Activated CD4-positive, CD25-positive, alpha-beta regulatory T cell treated with anti-CD3 and anti-CD28 coated beads, Interleukin-2, amount 50 U/mL, for 72 hours (primary cell): Measurements from ENCODE around the gene PARP14.
"Not testable (repeated sequence)": the region's sequence is repeated elsewhere in the genome, so short reads cannot be mapped to it uniquely, and the experiment has no call there.

ENCODE experiments used
- DNase-seq: peaks from one replicate; pipeline ENCODE4 v3.0.0; 2021

PARP14 gene

DNA sequence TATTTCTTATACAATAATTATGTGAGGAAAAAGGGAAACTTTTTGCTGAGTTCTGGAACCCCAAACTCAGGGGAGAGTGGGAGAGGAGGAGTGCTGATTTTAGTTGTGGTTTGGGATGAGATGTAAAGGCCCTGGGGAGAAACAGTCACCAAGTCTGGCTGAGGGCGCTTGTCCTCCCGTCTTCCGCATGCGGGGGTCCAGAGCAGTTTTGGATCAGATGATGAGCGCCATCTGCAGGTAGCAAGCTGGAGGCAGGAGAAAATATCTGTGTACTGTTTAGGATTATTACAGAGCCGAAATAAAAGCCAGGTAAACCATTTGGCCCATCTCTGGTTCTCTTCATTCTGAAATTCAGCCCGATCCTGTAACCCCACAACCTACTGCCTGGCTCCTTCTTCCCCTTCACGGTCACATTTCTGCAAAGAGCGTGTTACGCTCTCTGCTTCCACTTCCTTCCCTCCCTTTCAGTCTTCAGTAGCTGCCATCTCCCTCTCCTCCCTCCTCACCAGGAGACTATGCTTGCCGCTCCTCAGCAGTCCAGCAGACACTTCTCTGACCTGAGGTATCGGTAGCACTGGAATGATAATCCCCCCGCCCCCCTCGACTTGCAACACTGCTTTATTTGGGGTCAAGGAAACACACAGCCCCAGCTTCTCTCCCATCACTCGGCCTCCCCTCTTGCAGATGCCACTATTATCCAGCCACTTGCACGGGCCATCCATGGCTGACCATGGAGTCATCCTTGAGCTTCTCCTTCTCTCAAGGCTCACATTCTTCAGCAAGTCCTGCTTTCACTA lies 1.4 kb upstream of the PARP14 start:
- DNase-seq, result peak; percentile 78

DNA sequence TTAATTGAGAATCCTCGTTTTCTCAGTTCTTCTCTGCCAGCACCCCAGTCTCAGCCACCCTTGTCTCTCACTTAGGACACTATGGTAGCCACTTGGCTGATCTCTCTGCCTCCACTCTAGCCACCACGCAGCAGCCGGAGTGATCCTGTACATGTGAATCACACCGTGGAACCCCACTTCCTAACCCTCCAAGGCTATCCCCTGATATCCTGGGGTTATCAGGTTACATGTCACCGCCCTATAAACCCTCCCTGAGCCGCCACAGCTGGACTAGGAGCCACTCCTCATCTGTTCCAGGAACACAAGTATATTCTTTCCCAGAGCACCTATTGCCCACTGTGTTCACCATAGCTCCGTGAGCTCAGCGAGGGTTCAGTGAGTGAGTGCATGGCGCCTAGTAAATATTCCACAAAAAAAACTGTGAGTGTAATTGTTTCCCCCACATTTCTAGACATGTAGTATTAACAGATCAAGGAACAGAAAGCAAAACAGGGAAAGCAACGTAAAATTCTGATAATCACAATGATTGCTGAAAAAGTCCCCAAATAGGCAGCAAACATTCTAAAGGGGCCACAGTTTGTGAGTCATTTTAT lies 661 bp upstream of the PARP14 start:
- DNase-seq, result no peak

DNA sequence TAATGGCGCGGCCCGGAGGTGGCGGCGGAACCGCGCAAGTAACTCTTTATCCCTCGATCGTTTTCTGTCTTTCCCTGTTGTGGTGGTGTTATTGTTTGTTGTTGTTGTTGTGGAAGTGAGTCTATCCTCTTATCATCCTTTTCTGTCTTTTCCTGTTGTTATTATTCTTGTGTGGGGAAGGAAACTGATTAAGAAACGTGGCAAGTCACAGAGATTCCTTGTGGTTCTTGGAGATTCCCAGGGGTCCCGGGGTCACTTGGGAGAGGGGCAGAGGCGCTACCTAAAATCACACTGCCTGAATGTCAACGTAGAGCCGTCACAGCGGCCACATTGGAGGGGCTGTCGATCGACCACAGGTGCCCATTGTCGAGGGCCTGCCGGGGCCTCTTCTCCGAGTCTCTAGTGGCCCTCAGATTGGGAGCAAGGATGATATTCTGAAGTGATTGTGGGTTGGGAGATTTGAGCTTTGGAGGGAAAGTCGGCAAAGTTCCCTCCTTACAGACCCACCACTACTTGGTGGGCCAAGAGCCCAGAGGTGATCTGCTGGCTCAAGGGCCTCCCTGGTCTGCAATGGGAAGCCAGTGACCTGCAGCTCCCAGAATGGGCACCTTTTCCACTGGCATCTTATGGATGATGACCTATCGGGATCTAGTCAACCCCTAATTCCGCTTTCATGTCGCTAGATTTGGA lies 790 bp downstream of the PARP14 start:
- DNase-seq, result no peak

DNA sequence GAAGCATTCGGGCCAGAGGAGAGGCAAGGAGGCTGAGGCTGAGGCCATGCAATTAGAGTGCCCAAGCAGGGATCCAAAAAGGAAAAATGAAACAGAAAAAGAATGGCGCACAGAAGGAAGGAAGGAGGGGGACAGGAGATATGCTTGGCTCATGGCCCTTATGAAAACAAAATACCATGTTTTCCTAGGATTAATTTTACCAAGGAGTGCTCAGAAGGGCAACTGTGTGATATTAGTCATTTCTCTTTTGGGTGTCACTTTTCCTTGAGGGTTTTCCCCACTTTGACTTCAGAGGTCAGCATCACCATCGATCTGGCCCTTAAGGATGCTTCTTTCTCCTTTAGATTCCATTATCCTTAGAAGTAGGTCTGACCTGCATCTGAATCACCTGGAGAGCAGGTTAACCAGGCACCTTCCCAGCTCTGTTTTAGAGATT lies 1.4 kb downstream of the PARP14 start:
- DNase-seq, result no peak

DNA sequence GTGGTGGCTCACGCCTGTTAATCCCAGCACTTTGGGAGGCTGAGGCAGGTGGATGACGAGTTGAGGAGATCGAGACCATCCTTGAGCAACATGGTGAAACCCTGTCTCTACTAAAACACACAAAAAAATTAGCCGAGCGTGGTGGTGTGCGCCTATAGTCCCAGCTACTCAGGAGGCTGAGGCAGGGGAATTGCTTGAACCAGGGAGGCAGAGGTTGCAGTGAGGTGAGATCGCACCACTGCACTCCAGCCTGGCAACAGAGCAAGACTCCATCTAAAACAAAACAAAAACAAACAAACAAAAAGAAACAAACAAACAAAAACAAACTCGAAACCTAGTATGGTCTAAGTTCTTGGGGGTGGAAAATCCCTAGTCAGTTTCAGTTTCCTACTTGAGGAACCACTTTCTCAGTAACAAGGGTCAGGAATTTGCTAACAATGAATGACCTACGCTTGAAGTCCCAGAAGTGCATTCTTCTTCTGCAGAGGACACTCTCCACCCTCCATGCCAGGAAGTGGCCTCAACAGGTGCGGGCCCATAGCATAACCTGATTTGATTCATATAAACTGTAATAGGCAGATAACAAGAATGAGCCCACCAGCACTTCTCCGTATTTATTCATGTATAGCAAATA lies 2.3 kb downstream of the PARP14 start:
- DNase-seq, result not testable (repeated sequence)

DNA sequence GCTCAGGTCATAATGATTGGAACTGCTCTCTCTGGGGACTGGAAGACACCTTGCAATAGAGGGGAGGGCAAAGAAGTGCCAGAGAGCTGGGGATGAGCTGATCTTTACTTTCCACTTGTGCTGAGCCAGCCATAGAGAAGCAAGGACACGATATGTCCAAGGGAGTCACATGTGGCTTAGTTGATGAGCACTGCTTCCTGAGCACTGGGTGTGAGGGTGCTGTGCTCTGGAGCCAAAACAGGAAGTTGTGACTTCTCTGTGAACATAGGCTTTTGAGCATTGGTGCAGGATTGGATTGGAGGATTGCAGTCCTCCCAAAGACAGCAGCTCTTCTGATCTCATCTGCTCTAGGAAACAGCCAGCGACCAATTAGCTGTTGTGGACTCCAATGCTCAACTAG lies 6.7 kb downstream of the PARP14 start:
- DNase-seq, result no peak

DNA sequence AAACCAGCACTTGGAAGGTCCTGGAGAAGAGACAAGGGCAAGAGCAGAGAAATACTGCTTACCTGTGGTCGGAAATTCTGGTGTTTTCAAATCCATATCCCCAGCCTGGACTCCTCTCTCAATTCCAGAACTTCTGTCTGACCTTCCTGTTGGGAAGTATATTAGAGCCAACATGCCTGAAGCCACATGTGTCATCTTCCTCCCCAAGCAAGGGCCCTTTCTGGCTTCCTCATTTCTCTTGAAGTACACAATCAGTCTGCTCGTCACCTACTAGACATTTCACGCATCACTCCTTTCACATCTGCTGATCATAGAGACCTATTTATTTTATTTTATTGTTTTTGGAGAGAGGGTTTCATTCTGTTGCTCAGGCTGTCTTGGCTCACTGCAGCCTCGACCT lies 8.4 kb downstream of the PARP14 start:
- DNase-seq, result no peak

DNA sequence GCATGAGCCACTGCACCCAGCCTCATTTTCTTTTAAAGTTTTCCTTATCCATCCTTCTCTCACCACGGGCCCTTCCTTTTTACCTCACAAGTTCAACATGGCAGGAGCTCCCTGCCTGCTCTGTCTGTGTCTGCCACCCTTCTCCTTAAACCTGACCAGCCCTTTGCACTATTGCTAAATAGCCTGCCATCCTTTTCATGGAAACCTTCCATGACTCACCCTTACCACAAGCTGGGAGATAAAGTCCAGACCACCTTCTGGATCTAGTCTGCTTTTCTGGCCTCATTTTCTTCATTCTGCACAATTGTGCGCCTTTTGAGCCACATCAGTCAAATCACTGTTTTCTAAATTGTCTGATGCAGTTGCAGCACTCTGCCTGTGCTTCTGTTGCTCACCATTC lies 8.9 kb downstream of the PARP14 start:
- no peak for DNase-seq

DNA sequence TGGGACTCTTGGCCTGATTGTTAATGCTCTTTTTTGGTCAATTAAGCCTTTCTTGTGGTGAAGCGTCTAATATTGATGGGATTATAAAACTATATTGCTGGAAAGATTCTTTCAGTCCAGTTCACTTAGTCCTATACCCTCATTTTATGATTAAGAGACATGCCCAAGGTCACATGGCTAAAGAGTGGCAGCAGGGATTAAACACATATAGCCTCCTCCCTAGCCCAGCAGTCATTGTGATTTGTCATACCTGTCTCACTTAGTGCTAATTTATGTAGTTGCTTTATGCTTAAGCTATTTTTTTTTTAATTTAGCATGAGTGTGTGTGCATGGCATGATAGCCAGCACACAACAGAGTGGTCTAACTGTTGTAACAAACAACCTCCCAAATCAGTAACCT lies 9.5 kb downstream of the PARP14 start:
- DNase-seq, result no peak

DNA sequence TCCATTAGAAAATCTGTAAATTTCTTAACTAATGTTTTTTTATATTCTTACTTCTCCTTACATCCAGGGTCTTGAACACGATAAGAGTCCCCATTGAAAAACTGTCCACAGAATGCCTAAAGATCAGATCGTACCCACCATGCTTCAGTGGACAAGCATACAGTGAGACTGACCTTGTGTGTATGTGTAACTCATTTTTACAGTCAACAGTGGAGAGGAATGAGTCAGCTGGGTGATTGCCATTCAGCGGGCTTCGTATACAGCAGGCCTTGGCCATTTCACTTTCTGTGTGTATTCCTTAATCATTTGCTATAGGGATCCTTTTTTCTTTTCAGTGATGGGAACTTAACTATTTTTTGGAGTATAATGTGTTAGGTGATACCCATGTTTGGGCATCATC lies 10.6 kb downstream of the PARP14 start:
- DNase-seq, result no peak

DNA sequence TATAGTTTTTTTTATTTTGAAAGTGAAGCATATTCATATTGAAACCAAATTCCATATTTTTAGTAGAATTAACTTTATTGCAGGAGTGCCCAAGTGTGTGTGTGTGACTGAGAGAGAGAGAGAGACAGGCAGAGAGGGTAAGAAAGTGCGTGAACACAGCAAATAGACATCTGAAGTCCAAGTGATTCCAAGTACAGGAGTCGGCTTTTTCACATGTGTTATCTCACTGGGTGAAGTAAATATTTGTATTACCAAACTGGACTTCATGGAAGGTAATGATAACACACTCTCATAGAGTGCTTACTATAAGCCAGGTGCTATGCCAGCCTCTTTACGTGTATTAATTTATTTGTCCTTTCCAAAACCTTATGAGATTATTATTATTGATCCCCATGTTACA lies 12.0 kb downstream of the PARP14 start:
- no peak for DNase-seq

DNA sequence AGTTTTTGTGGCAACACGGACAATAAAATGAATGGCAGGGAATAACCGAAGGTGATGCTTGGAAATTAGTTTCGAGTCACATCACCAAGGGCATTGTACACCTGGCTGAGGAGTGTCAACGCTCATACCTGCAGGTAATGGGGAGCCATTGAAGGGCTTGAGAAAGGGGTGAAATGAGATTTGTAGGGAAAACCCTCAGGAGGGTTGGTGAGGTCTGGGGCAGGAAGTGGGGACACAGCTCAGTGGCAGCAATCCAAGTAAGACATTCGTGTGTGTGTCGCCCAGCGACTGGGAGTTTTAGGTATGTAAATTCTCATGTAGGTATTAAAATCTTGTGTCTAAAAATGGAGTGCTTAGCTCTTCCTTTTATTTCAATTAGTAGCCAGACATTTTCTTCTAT lies 14.3 kb downstream of the PARP14 start:
- no peak for DNase-seq

DNA sequence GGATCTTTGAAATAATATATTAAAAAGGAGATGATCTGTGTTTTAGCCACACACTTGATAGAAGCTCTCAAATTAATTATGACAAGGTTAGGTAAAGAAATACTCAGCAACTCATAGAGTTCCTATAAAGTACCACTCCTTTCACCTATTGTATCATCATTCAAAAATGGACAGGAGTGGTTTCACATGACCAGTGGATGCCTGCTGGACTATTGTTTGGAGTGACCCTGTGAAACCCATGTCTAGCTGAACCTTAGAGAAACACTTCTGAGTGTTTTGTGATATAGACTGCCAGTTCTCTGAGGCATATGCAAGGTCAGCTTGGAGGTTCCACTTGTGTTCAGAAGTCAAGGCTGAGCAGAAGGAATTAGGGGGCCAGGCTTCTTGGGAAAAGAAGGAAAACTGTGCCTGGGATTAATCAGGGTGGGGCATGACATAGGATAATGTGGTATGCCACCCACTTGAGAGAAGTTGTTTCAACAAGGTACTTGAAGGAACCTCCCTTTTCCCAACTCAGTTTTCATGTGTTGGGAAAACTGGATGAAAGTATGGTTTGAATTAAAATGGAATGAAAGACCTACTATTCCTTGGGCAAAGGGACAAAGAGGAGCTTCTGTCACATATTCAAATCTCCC lies 15.4 kb downstream of the PARP14 start:
- DNase-seq, result no peak

DNA sequence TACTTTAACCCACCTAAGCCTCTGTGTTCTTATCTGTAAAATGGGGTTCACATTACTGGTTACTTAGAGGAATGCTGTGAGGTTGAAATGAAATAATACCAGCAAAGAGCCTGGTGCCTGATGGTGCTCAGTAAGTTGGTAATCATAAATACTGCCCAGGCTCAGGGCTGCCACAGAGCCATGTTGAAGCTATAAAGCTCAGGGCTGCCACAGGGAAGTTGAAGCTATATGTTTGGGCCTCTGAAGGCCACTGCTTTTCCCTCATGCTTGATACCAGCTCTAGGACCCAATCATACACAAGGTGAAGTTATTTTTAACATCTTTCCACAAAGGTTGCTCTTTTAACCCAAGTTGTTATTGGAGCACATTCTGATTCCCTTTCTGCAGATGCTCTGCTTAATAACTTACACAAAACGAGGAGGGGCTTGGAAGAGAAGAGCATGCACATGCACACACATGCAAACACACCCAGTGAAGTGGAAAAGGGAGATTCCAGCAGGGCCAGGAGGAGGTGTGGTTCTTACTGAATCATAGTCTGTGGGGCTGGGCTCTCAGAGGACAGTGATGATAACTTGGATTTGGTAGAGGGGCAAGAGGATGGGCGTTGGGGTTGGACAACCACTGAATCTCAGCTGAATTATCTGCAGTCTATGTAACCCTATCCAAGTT lies 17.4 kb downstream of the PARP14 start:
- no peak for DNase-seq

DNA sequence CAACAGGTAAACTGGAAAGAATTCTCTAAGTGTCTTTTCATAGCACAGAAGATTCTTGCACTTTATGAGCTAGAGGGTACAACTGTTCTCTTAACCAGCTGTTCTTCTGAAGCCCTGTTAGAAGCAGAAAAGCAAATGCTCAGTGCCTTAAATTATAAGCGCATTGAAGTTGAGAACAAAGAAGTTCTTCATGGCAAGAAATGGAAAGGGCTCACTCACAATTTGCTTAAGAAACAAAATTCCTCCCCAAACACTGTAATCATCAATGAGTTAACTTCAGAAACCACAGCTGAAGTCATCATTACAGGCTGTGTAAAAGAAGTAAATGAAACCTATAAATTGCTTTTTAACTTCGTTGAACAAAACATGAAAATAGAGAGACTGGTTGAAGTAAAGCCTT lies 19.6 kb downstream of the PARP14 start:
- DNase-seq, result no peak

DNA sequence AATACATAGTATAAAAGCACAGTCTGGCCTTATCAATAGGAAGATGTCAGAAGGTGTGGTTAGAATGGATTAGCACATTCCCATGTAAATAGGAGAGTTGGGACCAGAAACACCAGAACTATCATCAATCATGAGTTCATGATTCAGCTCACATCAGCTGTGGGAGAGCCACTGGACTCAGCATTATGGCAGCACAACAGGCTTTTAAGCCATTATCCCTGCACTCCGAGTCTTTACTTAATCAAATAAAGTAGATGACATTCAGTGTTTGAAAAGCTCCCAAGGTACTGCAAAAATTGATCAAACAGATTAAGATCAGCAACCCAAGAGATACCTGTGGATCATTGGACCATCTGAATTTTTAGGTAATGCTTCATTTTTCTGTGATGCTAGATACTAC lies 24.7 kb downstream of the PARP14 start:
- no peak for DNase-seq

DNA sequence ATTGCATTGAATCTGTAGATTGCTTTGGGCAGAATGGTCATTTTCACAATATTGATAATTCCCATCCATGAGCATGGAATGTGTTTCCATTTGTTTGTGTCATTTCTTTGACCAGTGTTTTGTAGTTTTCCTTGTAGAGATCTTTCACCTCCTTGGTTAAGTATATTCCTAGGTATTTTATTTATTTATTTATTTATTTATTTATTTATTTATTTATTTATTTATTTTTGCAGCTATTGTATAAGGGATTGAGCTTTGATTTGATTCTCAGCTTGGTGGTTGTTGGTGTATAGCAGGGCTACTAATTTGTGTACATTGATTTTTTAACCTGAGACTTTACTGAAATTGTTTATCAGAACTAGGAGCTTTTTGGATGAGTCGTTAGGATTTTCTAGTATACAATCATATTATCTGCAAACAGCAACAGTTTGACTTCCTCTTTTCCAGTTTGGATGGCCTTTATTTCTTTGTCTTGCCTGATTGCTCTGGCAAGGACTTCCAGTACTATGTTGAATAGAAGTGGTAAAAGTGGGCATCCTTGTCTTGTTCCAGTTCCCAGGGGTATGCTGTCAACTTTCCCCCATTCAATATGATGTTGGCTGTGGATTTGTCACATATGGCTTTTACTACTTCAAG lies 30.1 kb downstream of the PARP14 start:
- DNase-seq, result not testable (repeated sequence)

DNA sequence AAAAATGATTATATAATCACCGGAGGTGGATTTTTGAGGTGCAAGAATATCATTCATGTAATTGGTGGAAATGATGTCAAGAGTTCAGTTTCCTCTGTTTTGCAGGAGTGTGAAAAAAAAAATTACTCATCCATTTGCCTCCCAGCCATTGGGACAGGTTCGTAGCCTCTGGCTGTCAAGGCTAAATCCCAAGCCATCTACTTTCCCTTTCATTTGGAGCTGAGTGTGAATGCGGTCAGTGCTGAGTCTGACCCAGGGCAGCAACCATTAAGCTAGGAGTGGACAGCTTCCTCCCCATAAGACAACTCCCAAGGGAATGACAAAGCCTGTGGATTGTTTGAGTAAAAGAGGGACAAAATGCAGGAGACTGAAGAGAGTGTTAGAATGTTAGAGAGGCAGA lies 33.6 kb downstream of the PARP14 start:
- no peak for DNase-seq

DNA sequence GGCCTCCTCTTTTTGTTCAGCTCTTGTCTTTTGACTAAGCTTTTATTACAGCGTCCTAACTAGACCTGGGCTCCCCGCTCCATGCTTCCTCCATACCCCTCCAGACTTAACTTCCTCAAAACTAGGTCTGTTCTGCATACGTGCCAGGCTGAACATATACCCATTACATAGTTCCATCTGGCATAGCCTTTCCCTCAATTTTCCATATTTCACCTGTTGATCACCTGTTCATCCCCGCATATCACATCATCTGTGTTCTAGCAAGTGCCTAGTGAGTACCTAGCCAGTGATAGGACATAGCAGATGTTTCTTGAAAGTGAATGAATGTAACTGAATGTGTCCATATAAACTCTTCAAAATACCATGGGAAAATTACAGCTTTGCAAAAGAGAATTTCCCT lies 36.0 kb downstream of the PARP14 start:
- DNase-seq, result no peak

DNA sequence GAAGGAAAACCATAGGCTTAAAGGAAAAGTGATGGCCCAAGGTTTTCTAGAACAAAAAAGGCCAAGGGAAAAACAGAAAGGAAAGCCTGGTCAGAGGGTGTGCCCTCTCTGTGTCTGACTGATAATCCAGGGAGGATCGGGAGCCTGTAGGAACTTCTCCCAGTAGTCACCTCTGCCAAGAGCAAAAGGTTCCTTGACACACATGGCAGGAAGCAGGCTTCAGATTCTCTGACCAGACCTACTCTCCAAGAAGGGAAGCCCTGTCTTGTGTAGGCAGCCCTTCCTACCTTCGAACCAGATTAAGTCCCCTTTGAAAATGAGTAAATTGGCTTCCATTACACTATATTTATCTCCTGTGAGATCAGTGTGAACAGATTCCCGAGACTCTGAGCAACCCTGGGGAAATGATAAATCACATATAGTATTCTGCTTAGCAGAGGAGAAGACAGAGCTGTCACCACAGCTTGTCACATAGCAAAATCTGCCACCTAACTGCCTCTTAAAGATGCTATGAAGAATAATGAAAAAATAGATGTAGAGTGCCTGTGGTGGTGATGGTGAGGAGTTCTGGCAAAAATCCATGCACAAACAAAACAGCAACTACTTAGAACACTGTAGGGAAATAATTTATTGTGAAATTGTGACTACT lies 38.8 kb downstream of the PARP14 start:
- DNase-seq, result no peak

DNA sequence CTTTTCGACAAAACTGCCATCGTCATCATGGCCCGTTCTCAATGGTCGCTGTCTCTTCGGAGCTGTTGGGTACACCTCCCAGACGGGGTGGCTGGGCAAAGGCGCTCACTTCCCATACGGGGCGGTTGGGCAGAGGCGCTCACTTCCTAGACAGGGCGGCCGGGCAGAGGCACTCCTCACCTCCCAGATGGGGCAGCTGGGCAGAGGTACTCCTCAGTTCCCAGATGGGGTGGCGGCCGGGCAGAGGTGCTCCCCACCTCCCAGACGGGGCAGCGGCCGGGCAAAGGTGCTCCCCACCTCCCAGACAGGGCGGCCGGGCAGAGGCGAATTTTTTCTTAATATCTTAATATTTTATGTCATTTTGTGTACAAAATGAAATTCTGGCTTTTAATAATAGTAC lies 44.5 kb downstream of the PARP14 start:
- DNase-seq, result no peak

DNA sequence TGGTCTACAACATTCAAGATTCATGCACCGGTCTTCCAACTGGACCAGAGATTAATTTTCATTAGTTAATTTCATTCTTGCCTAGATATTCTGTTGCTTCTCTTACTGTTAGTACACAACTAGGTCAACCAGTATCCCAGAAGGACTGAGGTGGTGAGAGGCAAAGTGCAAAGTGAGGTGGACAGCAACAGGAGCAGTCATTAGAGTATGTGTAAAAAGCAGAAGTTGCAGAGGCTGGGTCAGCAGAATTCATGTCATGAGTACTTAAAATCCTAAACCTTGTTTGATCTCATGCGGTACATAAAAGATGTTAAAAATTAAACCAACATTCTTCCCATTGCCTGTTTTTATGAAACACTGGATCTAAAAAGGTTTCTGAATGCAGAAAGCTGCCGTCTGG lies 46.7 kb downstream of the PARP14 start:
- no peak for DNase-seq
